Uterus (tissue), 2 donors: ENCODE data around the gene CWC27.

ENCODE experiments used
- POLR2A ChIP-seq, 2 donors: fragments of 450-650 bp; IDR thresholded peaks; one replicate each; pipeline ENCODE4 v1.6.1; 2016; ENCODE audit warnings: antibody characterized with exemption in 2 of 2, mild to moderate bottlenecking in 1 of 2, moderate library complexity in 1 of 2
- TF ChIP-seq, protein P1 (sequence below), 4 experiments: fragments of 200-600 bp in 2 of 4; fragments of 450-650 bp in 2 of 4; sonication (generic) in 2 of 4; IDR thresholded peaks; one replicate each; pipeline ENCODE4 v1.5.1; 2016 to 2019; ENCODE audit warnings: antibody characterized with exemption in 4 of 4, mild to moderate bottlenecking in 2 of 4, moderate library complexity in 1 of 4

DNA sequence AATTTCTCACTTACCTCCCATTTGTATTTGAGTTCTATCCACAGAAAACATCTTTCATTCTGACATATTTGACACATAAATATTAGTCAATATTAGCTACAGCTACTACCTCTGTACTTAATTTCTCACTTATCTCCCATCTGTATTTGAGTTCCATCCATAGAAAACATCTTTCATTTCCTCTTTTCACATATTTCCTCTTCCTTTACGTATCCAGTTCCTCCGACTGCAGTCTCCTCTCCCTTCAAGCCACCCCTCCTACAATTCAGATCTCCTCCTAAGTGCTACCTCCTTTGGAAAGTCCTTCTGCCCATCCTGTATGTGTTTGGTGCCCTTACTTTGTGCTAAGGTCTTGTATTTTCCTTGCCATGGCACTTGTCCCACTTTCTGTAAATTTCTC is 1.8 kb upstream of the CWC27 start:
- TF ChIP-seq, protein P1, sequence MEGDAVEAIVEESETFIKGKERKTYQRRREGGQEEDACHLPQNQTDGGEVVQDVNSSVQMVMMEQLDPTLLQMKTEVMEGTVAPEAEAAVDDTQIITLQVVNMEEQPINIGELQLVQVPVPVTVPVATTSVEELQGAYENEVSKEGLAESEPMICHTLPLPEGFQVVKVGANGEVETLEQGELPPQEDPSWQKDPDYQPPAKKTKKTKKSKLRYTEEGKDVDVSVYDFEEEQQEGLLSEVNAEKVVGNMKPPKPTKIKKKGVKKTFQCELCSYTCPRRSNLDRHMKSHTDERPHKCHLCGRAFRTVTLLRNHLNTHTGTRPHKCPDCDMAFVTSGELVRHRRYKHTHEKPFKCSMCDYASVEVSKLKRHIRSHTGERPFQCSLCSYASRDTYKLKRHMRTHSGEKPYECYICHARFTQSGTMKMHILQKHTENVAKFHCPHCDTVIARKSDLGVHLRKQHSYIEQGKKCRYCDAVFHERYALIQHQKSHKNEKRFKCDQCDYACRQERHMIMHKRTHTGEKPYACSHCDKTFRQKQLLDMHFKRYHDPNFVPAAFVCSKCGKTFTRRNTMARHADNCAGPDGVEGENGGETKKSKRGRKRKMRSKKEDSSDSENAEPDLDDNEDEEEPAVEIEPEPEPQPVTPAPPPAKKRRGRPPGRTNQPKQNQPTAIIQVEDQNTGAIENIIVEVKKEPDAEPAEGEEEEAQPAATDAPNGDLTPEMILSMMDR (IDR thresholded peaks at IDR 0.05): no peak
- no peak for TF ChIP-seq POLR2A (IDR thresholded peaks at IDR 0.05)
